Myocyte (in vitro differentiated cells): ENCODE results near the gene HEXIM2. TPM values are rescaled to one million over a fixed set of nuclear protein-coding genes. Genes with fewer than 3 reads are reported as not detected.
"Not testable (repeated sequence)": the region's sequence is repeated elsewhere in the genome, so short reads cannot be mapped to it uniquely, and the experiment has no call there.

Source experiments
- DNase-seq: peaks from one replicate; pipeline ENCODE4 v3.0.0-alpha.2; 2012; ENCODE audit warnings: low read depth
- polyA plus RNA-seq: library from polyadenylated mRNA; unstranded; fragments of >200 nt; gene quantifications from one replicate; pipeline ENCODE4 v1.2.1, GENCODE V29; 2012; ENCODE audit warnings: missing spikeins
- total RNA-seq: library from RNA; depleted of rRNA; stranded (reverse); fragments of >200 nt; gene quantifications from 2 replicates; pipeline ENCODE4 v1.2.3, GENCODE V29; 2014

HEXIM2 gene
- 11.6 and 13.5 TPM in 2 replicates for total RNA-seq
- 7.6 TPM for polyA plus RNA-seq

GRCh38 chr17:45161288-45162024, at the start of gene HEXIM2:
Gene HEXIM2, plus strand, starts transcription at chr17:45161875. Its CDS starts 919 bp downstream, at chr17:45162794.
- DNase-seq: peak; percentile 100

DNA sequence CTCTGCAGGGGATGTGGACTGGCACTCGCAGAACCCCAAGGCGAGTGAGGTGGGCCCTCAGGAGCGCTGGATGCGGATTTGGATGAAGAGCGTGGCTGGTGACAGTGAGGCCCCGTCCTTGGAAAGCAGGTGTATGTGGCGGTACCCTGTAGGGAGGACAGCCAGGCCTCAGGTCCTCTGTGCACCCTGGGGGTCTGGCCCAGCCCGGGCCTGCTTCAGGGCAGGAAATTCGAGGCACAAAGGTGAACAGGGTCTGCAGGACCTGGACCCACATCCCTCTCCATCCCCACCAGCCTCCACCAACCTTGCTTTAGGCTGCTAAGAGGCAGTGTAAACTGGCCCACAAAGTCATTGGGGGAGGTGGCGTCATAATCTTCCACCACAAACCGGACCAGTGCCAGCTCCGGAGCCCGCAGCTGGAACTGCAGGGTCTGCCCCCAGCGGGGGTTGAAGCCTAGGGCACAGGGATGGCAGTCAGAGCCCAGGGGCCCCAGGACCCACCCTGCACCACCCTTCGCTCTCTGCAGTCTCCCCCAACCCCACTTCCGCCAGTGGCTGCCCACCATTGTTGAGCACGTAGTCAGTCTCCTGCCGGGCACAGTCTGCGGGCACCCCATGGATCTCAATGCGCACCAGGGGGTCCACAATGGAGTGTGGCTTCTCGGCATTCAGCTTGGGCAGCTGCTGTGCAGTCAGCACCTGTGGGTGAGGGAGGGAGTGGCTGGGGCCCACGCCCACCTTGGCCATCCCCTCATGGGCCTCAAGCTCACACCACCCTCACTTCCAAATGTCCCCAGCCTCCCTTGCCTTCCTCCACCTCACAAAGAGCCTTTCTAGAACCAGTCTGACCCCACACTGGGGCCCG, 48.9 kb upstream of the HEXIM2 start:
- no peak for DNase-seq

DNA sequence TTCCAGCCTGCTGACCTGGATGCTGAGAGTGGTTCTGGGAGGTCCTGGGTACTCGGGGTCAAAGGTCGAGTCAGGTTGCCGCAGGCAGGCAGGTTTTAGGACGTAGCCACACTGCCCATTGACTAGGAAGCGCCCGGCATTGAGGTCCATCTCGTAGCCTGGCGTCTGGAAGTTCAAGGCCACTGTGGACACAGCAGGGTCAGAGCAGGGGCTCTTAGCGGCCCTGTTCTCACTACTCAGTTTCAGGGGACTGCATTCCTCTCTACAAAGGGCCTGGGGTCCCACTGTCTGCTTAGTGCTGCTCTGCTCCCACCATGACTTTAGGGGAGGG, 48.3 kb upstream of the HEXIM2 start:
- DNase-seq: no peak

- DNase-seq: no peak
Observed at GRCh38 chr17:45114117-45114932, 47.4 kb upstream of the HEXIM2 start.

DNA sequence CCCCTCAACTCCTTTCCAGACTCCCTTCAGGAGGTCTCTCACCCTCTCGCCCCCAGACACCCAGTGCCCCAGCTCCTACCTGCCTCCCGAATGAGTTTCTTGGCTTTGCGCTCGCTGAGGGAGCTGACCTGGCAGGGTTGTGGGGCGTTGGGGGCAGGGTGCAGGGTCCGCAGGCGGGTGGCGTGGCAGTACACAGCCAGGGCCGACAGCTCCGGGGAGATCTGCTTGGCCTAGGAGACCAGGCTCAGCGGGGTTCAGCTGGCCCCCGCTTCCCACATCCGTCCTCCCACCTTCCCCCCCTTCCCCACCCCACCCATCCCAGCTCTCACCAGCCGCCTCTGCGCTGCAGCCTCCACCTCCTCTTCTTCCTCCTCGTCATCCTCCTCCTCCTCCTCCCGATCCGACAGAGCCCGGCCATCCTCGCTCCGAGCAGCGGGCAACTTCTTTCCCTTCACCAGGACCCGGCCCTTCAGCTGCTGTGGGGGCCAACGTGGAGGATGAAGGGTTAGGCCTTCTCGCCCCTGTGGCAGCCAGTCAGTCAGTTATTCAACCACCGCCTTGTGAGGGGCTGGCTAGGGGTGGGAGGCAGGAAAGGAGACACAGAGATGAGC, 46.6 kb upstream of the HEXIM2 start:
- no peak for DNase-seq

DNA sequence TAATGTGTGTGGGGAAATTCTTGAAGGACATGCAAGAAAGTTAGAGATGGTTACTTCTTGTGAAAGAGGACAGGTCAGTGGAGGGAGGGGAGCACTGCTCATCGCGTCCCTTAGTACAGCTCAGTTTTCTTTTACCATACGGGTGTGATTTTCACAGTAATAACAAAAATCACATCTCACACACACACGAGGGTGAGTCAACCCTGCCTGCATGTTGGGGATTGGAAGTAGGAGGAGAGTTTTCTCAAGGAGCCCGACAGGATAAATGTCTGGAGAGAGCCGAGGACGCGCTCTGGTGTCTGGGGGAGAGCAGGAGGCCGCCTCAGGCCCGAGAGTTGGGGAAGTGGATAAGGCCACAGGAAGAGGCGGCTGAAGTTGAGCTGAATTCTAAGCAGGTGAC, 45.8 kb upstream of the HEXIM2 start:
- no peak for DNase-seq

DNA sequence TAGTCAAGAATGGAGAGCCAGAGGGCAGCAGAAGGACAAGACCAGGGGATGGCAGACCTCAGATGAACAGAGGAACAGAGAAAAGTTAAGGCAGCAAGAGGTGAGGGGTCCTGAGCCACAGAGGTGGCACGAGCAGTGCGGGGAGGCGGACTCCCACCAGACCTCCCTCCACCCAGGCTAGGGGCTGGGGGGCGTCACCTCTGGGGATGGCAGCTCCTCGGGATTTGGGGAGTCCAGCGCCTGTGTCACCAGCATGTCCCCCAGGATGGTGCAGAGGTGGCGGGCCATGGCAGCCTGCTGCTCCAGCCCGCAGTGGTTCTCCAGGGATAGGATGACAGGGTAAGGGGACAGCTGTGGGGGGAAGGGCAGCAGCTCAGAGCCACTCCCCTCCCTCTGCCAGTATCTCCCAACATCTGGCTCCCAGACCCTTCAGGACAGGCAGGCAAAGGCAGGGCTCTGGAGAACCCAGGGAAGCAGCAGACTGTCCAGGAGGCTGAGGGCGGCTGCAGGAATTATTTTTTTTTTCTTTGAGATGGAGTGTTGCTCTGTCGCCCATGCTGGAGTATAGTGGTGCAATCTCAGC, 45.1 kb upstream of the HEXIM2 start:
- no peak for DNase-seq

- no peak for DNase-seq
Observed at GRCh38 chr17:45117334-45117733, 44.3 kb upstream of the HEXIM2 start.

- DNase-seq: no peak
Observed at GRCh38 chr17:45117848-45118646, 43.6 kb upstream of the HEXIM2 start.

- DNase-seq: no peak
Observed at GRCh38 chr17:45118691-45119090, 43.0 kb upstream of the HEXIM2 start.

- no peak for DNase-seq
Observed at GRCh38 chr17:45119964-45120363, 41.7 kb upstream of the HEXIM2 start.

DNA sequence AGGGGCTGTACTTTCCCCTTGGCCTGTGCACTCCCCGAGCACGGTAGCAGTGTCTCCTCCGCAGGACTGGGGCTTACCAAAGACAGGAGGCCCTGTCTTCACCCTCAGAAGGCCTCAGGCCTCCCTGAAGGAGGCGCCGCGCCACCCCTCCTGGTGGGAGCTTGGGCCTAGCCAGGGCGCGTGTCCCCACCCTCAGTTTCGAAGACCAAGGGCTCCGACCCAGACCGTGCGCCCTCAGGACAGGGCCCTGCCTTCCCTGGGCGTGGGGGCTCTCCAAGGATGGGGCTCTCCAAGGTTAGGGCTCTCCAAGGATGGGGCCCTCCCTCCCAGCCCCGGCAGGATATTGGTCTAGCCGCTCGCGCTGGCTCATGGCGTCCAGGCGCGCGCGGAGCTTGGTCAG, 41.1 kb upstream of the HEXIM2 start:
- no peak for DNase-seq

DNA sequence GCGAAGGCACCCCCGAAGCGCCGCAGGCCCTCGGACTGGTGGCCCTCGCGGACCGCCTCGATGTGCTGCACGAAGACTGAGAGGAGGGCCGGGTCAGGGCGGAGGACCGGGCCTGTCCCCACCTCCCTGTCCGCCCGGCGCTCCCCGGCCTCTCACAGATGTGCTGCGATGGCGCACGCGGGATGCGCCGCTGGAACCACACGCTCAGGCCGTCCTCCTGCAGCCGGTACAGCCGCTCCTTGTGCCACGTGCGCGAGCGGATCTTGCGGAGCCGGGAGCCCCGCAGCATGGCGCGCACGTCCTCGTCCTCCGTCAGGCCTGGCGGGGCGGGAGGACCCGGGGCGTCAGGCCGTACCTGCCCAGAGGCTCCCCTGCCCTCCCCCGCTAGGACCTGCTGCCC, 40.6 kb upstream of the HEXIM2 start:
- DNase-seq: no peak

- DNase-seq: no peak
Observed at GRCh38 chr17:45123076-45123770, 38.5 kb upstream of the HEXIM2 start.

DNA sequence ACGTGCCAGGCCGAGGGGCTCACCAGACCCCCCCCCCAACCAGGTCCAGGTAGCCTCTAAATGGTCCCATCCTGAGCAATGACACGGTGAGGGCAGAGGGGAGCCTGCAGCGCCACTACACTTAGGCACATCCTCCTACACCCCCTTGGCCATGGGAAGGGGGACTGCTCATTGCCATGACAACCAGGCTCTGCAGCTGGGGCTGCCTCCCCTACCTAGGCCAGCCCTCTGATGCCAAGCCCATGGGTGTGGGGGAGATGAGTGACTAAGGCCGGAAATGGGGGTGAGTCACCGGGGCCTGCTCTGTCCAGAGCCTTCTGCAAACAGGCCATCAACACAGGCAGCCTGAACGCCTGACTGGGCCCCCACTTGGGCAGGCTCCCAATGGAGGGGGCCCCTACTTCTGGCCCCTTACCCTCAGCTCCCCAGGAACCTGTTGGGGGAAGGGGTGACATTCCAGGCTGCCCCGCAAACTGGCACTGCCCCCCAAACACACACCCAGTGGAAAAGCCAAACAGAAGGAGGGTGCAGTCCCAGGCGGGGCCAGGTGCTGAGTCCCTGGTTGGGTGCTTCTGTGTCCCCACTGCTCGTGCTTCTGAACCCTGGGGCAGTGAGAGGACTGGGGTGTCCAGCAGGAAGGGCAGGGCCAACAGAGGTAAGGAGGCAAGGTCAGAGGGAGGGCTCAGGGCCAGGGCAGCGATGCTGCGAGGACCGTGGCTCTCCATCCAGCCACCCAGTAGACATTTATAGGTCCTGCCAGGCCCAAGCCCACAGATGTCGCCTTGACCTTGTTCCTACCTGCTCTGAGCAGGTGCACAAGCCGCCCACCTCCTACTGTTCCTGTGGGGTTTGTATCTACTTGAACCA, 37.5 kb upstream of the HEXIM2 start:
- peak; percentile 84 for DNase-seq

GRCh38 chr17:45124797-45125122, 36.9 kb upstream of the HEXIM2 start:
- not testable (repeated sequence) for DNase-seq

DNA sequence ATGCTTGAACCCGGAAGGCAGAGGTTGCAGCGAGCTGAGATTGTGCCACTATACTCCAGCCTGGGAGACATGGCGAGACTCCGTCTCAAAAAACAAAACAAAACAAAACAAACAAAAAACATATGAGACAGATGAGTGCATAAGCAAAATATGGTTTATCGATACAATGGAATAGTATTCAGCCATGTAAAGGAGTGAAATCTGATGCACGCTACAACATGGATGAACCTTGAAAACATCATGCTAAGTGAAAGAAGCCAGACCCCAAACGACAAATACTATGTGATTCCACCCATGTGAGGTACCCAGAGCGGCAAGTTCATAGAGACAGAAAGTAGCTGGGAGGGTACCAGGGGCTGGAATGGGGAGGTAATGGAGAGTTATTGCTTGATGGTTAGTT, 36.2 kb upstream of the HEXIM2 start:
- no peak for DNase-seq

DNA sequence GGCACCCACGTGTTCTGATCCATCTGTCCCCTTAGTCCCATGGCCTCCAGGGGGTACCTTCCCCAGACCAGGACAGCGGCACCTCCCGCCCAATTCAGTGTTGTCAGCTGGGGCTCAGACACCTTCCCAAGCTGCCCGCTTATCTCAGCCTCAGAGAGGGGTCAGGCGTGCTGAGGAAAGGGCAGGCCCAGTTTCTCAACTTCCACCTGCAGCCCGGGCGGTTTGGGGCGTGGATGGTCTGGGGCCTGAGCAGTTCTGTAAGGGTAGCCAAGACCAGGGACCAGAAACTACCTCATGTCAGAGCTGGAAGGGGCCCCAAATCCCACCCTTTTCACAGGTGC, 34.5 kb upstream of the HEXIM2 start:
- no peak for DNase-seq
